Measurements from ENCODE around the gene VARS2.
A peak's percentile ranks its signal among the peaks of the same experiment; 100 is the strongest.

VARS2 gene

GRCh38 chr6:30931969-30932645 is 18.1 kb downstream of the VARS2 start, which contains the start of gene SFTA2:
SFTA2 (minus strand) TSS chr6:30932170; CDS start chr6:30932096, 74 bp downstream.
- DNase-seq: no peak

- DNase-seq: no peak
These were observed 18.8 kb downstream of the VARS2 start for GRCh38 chr6:30932665-30933365.

GRCh38 chr6:30935018-30935417 is 21.0 kb downstream of the VARS2 start:
- no peak for DNase-seq

GRCh38 chr6:30937265-30937664 is 23.2 kb downstream of the VARS2 start:
- DNase-seq: no peak

GRCh38 chr6:30938730-30939129 is 24.7 kb downstream of the VARS2 start:
- DNase-seq: no peak

- no peak for DNase-seq
These were observed 25.4 kb downstream of the VARS2 start for GRCh38 chr6:30939473-30939872.

GRCh38 chr6:30940361-30940986 is 26.4 kb downstream of the VARS2 start, which contains the start of gene MUCL3:
MUCL3 (plus strand) TSS chr6:30940973; CDS start chr6:30941000, 27 bp downstream.
- DNase-seq: no peak

- peak; percentile 40 for DNase-seq
These were observed 28.5 kb downstream of the VARS2 start for GRCh38 chr6:30942338-30943060.

GRCh38 chr6:30944051-30944450 is 30.0 kb downstream of the VARS2 start:
- no peak for DNase-seq

GRCh38 chr6:30945281-30945680 is 31.2 kb downstream of the VARS2 start:
- no peak for DNase-seq

- no peak for DNase-seq
These were observed 33.2 kb downstream of the VARS2 start for GRCh38 chr6:30947231-30947630.

- no peak for DNase-seq
These were observed 34.8 kb downstream of the VARS2 start for GRCh38 chr6:30948811-30949210.

- DNase-seq: no peak
These were observed 38.0 kb downstream of the VARS2 start for GRCh38 chr6:30951907-30952469.

GRCh38 chr6:30954631-30955366 is 40.8 kb downstream of the VARS2 start:
- no peak for DNase-seq

- no peak for DNase-seq
These were observed 41.5 kb downstream of the VARS2 start for GRCh38 chr6:30955367-30956042.

- no peak for DNase-seq
These were observed 43.7 kb downstream of the VARS2 start for GRCh38 chr6:30957716-30958115.

- no peak for DNase-seq
These were observed 47.1 kb downstream of the VARS2 start for GRCh38 chr6:30960907-30961673.

- DNase-seq: no peak
These were observed 48.7 kb downstream of the VARS2 start for GRCh38 chr6:30962716-30963115.

GRCh38 chr6:30963641-30964040 is 49.6 kb downstream of the VARS2 start:
- DNase-seq: no peak

- DNase-seq: no peak
These were observed 50.0 kb downstream of the VARS2 start for GRCh38 chr6:30964075-30964474.

GRCh38 chr6:30965140-30965601 is 51.1 kb downstream of the VARS2 start:
- no peak for DNase-seq
